HL-60 (cell line): ENCODE results near the gene RAB3IP.

Experiments used
- DNase-seq, 2 experiments: peaks; one replicate each; pipeline ENCODE4 v3.0.0-alpha.2; 2010 to 2020; ENCODE audit warnings: low read depth in 1 of 2, low spot score in 1 of 2
- H3K27ac ChIP-seq: fragments of 250-450 bp; sonication (Bioruptor Pico); replicated peaks from 2 replicates; pipeline ENCODE4 v1.5.1; 2020; ENCODE audit warnings: mild to moderate bottlenecking, moderate library complexity
- H3K27me3 ChIP-seq: fragments of 250-450 bp; sonication (Bioruptor Pico); 2 replicates; pipeline ENCODE4 v1.5.1; 2021; ENCODE audit warnings: mild to moderate bottlenecking, moderate library complexity; ENCODE audit not compliant: insufficient read depth, poor library complexity, severe bottlenecking
- H3K4me3 ChIP-seq: replicated peaks from 2 replicates; pipeline ENCODE4 v1.5.1; 2011; ENCODE audit warnings: mild to moderate bottlenecking, control low read depth, low read length; ENCODE audit not compliant: insufficient read depth
- GABPA ChIP-seq: IDR thresholded peaks from 2 replicates; pipeline ENCODE4 v1.6.1; 2012; ENCODE audit warnings: low read depth
- POLR2AphosphoS5 ChIP-seq: IDR thresholded peaks from 2 replicates; pipeline ENCODE4 v1.6.1; 2012; ENCODE audit warnings: low read depth
- SPI1 ChIP-seq: IDR thresholded peaks from 2 replicates; pipeline ENCODE4 v1.6.1; 2012; ENCODE audit warnings: low read depth, mild to moderate bottlenecking, borderline replicate concordance
- long read RNA-seq: library from polyadenylated mRNA; unstranded; transcript quantifications from one replicate; pipeline ENCODE4 v2.0.0, GENCODE V29; 2020
- TF ChIP-seq, protein P1 (sequence below): IDR thresholded peaks from one replicate; pipeline ENCODE4 v1.5.1; 2011; ENCODE audit warnings: low read length, control low read depth, inconsistent platforms; ENCODE audit not compliant: insufficient read depth
- TF ChIP-seq, protein P2 (sequence below): IDR thresholded peaks from 2 replicates; pipeline ENCODE4 v1.6.1; 2012; ENCODE audit warnings: low read depth; ENCODE audit not compliant: insufficient replicate concordance

Gene RAB3IP
- long read RNA-seq, transcript RAB3IP-201 (11 exons, 3,690 nt), result major isoform, 60 of 95 reads
- long read RNA-seq, transcript RAB3IP-207 (10 exons, 1,755 nt), result minor isoform, 13 of 95 reads
- long read RNA-seq, partial matches to known transcripts, result 7 of 95 reads
- long read RNA-seq, other reads (novel, unspliced or antisense), result 15 of 95 reads

DNA sequence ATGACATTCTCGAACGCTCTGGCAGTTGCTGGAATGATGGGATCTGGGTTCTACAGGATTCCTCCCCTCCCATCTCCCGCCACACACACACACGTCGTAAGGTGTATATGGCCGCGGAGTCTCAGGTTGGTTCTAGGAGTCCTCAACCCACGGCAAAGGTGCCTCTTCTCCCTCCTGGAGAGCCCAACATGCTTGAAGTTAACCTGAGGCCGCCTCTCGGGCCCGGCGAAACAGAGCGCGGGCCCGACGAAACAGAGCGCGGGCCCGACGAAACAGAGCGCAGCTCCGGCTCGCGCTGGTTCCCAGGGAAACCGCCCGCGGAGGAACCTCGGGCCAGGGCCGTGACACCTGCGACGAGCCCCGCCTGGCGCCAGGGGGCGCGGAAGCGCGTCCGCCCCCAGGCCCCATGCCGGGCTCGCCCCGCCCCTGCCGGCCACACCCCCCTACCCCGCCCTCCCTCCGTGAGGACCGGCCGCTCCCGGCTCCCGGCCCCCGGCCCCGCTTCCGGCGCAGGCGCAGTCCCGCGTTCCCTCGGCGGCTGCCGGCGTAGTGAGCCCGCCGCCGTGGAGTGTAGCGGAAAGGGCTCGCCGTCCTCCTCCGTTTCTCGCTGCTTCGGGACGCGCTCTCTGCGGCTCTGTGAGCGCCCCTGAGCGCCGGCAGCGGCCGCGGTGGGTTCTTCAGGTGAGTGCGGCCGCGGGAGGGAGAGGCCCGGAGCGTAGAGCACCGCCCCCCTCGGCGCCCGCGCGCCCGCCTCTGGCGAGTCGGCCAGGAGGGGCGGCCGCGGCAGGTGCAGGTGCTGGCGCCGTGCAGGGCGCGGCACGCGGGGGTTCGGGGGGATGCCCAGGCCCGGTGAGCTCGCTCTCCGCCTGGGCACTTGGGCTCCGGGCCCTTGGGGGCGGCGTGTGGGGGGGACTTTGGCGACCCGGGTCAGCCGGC is at the start of gene RAB3IP:
TSS of gene RAB3IP (plus strand) at position 510 of the 936 bp plus-strand sequence. CDS start 16,549 bp downstream, outside the sequence.
- peaks cover 2% of the 10 kb centered on the region for H3K27me3 ChIP-seq
- TF ChIP-seq GABPA (no peak), SPI1 (no peak; the same call in 1 of the 2 replicates)
- TF ChIP-seq, protein P1, sequence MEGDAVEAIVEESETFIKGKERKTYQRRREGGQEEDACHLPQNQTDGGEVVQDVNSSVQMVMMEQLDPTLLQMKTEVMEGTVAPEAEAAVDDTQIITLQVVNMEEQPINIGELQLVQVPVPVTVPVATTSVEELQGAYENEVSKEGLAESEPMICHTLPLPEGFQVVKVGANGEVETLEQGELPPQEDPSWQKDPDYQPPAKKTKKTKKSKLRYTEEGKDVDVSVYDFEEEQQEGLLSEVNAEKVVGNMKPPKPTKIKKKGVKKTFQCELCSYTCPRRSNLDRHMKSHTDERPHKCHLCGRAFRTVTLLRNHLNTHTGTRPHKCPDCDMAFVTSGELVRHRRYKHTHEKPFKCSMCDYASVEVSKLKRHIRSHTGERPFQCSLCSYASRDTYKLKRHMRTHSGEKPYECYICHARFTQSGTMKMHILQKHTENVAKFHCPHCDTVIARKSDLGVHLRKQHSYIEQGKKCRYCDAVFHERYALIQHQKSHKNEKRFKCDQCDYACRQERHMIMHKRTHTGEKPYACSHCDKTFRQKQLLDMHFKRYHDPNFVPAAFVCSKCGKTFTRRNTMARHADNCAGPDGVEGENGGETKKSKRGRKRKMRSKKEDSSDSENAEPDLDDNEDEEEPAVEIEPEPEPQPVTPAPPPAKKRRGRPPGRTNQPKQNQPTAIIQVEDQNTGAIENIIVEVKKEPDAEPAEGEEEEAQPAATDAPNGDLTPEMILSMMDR, result peak; percentile 54
- H3K27ac ChIP-seq, result peak within 1 kb of the TSS; percentile 23; the same call in 1 of the 2 replicates
- peak; percentile 63 to 86 for DNase-seq
- peak within 1 kb of the TSS; percentile 93 for H3K4me3 ChIP-seq

DNA sequence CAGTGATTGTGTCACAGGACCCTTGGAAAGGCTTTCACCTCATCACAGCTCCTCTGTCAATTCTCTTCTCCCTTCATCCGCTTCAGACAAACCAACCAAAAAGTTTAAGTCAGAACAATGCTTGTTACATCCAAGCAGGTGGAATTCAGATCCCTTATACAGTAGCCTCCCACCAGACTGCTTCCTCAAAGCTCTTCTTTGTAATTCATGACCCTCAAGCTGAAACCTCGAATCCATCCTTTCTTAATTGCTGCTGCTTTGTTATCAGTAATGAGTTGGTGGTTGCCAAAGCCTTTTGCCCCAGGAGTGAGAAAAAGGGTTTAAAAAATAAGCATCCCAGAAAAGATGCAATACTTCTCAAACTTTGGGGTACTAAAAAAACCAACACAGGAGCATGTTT is 49.0 kb upstream of the RAB3IP start:
- TF ChIP-seq, protein P2, sequence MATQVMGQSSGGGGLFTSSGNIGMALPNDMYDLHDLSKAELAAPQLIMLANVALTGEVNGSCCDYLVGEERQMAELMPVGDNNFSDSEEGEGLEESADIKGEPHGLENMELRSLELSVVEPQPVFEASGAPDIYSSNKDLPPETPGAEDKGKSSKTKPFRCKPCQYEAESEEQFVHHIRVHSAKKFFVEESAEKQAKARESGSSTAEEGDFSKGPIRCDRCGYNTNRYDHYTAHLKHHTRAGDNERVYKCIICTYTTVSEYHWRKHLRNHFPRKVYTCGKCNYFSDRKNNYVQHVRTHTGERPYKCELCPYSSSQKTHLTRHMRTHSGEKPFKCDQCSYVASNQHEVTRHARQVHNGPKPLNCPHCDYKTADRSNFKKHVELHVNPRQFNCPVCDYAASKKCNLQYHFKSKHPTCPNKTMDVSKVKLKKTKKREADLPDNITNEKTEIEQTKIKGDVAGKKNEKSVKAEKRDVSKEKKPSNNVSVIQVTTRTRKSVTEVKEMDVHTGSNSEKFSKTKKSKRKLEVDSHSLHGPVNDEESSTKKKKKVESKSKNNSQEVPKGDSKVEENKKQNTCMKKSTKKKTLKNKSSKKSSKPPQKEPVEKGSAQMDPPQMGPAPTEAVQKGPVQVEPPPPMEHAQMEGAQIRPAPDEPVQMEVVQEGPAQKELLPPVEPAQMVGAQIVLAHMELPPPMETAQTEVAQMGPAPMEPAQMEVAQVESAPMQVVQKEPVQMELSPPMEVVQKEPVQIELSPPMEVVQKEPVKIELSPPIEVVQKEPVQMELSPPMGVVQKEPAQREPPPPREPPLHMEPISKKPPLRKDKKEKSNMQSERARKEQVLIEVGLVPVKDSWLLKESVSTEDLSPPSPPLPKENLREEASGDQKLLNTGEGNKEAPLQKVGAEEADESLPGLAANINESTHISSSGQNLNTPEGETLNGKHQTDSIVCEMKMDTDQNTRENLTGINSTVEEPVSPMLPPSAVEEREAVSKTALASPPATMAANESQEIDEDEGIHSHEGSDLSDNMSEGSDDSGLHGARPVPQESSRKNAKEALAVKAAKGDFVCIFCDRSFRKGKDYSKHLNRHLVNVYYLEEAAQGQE, result no peak
- no peak for TF ChIP-seq POLR2AphosphoS5
- no peak for TF ChIP-seq SPI1
- TF ChIP-seq, protein P1, result no peak
- TF ChIP-seq GABPA, result no peak
- no peaks in the 10 kb centered on the region for H3K27me3 ChIP-seq
- H3K27ac ChIP-seq, result no peak overlapping the region

GRCh38 chr12:69694123-69694522 is 44.5 kb upstream of the RAB3IP start:
- Histone ChIP-seq H3K27me3 (no peaks in the 10 kb centered on the region), H3K27ac (no peak overlapping the region), H3K4me3 (no peak overlapping the region)
- TF ChIP-seq POLR2AphosphoS5 (no peak), GABPA (no peak), SPI1 (no peak)
- TF ChIP-seq, protein P2, result no peak
- TF ChIP-seq, protein P1, result no peak
- no peak for DNase-seq

More for the DNA sequence above, 49.0 kb upstream of the RAB3IP start:
- no peak overlapping the region for H3K4me3 ChIP-seq
- DNase-seq, result no peak
